GM19351 (cell line): Measurements from ENCODE around the gene PARD6B.
"Not testable (repeated sequence)": the region's sequence is repeated elsewhere in the genome, so short reads cannot be mapped to it uniquely, and the experiment has no call there.

ENCODE experiments used
- ATAC-seq: cut with Tn5 transposase; IDR thresholded peaks from one replicate; pipeline ENCODE4 v1.9.1; 2021; ENCODE audit warnings: mild to moderate bottlenecking, moderate library complexity; ENCODE audit not compliant: unreplicated experiment

Gene PARD6B

DNA sequence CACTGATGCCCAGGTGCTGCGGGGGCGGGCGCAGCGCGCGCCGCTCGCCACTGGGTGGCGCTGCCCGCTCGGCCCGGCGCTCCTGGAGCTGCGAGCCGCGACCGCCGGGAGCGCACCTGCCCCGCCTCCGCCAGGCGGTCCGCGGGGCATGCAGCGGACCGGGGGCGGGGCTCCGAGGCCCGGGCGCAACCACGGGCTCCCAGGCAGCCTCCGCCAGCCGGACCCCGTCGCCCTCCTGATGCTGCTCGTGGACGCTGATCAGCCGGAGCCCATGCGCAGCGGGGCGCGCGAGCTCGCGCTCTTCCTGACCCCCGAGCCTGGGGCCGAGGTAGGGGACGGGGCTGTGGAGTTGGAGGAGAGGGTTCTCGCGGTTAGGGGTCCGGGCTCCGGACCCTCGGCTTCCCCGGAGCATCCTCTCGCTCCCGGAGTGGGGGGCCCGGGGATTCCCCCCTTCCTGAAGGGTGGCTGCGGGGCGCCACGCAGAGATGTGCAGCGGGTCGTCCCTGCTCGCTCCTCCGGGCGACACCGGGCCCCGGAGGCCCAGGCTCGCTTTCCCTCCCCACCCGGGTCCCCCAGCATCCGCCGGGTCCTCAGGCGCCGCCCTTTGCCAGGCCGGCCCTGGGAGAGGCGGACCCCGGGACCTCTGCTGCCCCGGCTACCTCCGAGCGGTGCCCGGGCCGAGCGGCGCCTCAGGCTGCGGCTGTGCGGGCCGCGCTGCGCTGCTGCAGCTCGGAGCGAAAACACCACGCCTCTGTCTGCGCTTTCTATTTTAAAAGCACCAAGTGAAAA is 63.7 kb downstream of the PARD6B start, which contains the start of gene BCAS4:
Gene BCAS4 (plus strand): TSS at position 216 of the 789 bp plus-strand sequence. CDS start 23 bp downstream, at position 239.
- peak; percentile 55 for ATAC-seq

DNA sequence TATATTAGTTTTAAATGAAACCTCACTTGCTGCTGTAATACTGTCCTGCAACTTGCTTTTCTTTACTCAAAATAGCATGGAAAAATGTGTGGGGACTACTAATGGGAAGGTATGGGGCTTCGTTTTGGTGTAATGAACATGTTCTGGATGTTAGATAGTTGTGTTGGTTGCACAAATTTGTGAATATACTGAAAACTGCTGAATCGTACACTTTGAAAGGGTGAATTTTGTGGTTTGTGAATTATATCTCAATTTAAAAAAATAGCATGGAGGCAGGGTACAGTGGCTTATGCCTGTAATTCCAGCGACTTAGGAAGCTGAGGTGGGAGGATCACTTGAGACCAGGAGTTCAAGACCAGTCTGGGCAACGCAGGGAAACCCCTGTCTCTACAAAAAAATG is 65.8 kb downstream of the PARD6B start:
- no peak for ATAC-seq

GRCh38 chr20:50798650-50799049 is 67.3 kb downstream of the PARD6B start:
- ATAC-seq, result no peak

GRCh38 chr20:50799176-50799889 is 68.0 kb downstream of the PARD6B start:
- no peak for ATAC-seq

DNA sequence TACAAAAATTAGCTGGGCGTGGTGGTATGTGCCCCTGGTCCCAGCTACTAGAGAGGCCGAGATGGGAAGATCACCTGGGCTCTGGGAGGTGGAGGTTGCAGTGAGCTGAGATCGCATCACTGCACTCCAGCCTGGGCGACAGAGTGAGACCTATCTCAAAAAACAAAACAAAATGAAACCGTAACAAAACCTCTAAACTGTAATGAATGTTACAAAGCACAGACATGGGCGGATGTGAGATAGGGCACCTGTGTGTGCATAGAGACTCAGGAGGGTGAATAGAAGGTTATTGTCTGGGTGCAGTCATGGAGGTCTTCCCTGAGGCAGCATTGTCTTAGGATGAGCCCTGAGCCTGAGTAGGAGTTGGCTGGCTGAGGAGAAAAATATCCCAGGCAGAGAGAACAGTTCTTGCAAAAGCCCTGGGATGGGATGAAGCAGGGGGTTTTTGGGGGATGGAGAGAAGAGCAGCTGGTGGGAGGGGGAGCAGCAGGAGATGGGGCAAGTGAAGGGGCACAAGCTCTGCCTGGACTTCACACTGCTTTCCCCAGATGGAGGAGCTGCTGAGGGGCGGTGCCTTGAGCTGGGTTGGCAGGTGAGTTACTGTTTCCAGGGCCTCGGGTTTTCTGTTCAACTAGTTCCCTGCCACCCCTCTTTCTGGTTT is 68.6 kb downstream of the PARD6B start:
- ATAC-seq, result peak; percentile 55

- not testable (repeated sequence) for ATAC-seq
Measured at GRCh38 chr20:50800986-50801746, 69.8 kb downstream of the PARD6B start.

DNA sequence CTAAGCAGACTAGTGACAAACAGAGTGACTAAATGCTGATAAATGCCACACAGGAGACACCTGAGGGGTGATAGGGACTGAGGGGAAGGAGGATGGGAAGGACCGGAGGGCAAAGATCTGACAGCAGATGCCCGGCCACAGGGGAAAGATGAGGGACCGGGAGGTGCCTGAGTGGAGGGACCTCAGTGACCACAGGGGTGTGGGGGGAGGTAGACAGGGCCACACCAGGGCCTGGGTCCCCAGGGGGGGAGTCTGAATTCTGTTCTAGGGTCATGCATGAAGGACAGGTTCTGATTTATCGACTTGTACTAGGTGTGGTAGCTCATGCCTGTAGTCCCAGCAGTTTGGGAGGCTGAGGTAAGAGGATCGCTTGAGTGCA is 70.4 kb downstream of the PARD6B start:
- no peak for ATAC-seq

DNA sequence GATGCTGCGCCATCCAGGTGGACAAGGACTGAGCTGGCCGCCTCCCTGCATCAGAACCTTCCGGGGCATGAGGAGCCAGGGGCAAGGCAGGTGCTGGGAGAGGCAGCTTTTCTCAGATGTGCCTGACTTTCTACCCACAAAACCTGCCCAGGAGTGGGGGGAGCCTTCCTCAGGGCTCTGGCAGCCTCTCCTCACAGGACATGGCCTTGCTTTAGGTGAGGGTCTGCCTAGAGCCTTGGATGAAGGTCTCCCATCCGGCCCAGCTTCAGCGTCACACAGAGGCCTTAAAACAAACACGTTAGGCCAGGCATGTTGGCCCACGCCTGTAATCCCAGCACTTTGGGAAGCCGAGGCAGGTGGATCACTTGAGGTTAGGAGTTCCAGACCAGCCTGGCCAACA is 70.9 kb downstream of the PARD6B start:
- ATAC-seq, result no peak

- no peak for ATAC-seq
Measured at GRCh38 chr20:50804437-50805348, 73.3 kb downstream of the PARD6B start.

DNA sequence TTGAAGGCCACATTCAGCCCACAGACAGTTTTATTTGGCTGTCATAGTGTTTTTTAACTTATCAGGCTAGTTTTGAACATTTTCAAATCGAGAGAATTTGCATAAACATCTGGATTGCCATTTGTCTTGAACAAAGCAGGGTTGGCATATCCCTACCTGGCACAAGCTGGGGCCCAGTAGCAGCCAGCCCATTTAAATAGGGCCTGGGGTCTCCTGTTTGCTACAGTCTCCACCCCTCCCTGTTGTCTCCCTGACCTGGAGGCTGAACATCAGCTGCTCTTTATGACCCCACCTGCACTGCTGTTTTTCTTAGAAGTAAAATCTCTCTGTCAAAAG is 73.9 kb downstream of the PARD6B start:
- ATAC-seq, result no peak

DNA sequence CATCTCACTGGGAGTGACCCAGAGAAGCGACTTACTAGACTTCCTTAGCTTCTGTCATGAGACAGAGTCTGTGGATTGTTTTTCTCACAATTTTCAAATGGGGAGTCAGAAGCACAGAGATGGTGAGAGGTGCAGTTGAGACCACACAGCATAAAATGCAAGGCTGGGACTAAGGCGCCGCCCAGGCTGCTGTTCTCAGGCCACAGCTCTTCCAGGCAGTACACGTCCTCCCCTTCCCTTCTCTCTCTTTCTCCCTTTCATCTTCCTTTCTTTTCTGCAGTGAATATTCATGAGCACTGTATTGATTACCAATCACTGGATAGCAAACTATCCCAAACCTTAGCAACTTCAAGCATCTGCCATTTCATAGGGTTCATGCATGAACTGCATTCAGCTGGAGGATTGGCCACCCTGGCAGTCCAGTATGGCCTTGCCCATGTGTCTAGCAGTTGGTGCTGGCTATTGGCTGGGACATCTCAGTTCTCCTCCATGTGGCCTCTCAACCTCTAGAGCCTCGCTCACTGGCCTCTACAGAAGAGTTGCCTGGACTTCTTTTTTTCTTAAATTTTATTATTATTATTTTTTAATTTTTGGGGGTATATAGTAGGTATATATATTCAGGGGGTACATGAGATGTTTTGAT is 74.9 kb downstream of the PARD6B start:
- ATAC-seq, result no peak
